HG02884 (cell line): ENCODE measurements around the gene GPC2.
"Not testable (repeated sequence)": the region's sequence is repeated elsewhere in the genome, so short reads cannot be mapped to it uniquely, and the experiment has no call there.

Source experiments
- ATAC-seq: cut with Tn5 transposase; IDR thresholded peaks from one replicate; pipeline ENCODE4 v1.9.1; 2021; ENCODE audit warnings: mild to moderate bottlenecking, moderate library complexity; ENCODE audit not compliant: unreplicated experiment

The GPC2 gene

DNA sequence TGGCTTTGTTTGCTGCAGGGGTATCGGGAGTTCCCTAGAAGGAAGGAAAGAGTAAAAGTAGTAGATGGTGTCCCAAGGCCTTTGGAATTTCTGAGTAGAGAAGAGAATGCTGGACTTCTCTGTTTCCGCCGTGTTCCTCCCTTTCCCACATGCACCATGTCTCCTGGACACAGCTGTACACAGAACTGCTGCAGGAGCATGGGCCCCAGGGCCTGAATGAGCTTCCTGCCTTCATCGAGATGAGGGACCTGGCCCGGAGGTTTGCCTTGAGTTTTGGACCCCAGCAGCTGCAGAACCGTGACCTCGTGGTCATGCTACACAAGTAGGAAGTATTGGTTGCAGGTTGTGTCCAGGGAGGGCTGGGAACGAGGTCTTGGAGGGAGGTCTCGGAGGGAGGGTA lies 27.3 kb upstream of the GPC2 start:
- ATAC-seq: no peak

DNA sequence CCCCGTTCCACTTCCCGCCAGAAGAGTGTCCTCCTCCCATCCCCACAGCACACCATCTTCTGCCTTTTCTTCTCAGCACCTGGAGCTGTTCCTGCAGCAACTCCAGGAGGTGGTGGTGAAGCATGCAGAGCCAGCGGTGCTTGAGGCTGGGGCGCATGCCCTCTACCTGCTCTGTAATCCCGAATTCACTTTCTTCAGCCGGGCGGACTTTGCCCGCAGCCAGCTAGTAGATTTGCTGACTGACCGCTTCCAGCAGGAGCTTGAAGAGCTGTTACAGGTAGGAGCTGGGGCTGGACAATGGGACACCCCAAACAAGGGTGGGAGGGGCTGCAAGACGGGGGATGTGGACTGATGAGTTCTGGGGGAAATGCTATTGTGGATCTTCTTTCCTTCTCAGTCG lies 23.5 kb upstream of the GPC2 start:
- ATAC-seq: no peak

DNA sequence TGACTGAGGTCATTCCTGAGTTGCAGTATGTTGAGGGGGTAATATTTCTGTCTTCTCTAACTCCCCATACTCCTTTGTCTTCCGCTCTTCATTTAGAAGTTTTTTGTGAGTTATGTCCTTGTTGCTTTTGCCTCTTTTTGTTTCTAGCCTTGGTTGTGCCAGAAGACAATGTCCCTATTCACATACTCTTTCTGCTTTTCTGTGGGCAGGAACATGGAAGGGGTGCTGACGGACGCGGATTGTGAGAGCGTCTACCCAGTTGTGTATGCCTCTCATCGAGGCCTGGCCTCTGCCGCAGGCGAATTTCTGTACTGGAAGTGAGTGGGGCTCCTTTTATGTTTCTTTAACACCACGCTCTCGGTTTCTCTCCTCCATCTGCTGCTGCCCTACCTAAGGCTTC lies 21.1 kb upstream of the GPC2 start:
- no peak for ATAC-seq

DNA sequence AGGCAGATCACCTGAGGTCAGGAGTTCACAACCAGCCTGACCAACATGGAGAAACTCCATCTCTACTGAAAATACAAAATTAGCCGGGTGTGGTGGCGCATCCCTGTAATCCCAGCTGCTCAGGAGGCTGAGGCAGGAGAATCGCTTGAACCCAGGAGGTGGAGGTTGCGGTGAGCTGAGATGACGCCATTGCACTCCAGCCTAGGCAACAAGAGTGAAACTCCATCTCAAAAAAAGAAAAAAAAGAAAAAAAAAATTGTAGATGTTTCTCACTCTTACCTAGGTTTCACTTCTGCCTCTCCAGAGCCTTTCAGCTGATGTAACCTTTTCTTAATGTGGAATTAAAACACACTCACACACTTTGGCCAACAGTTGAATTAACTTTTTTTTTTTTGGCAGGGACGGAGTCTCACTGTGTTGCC lies 18.7 kb upstream of the GPC2 start:
- ATAC-seq: not testable (repeated sequence)

DNA sequence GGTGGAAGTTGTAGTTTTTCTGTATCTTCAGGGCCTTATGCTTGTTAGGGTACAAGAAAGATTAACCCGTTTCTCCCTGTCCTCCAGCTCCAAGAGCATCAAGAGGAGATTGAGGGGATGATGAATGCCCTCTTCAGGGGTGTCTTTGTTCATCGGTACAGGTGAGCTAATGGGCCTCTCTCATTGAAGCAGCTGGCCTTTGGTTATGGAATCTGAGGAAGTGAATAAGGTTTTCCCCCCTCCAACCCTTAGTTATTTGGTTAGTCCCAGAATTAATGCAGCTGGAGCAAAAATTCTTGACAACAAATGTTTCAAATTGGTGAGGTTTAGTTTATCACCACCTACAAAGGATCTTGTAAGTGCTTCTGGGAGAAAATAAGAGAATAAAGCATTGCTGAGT lies 18.0 kb upstream of the GPC2 start:
- ATAC-seq: no peak

DNA sequence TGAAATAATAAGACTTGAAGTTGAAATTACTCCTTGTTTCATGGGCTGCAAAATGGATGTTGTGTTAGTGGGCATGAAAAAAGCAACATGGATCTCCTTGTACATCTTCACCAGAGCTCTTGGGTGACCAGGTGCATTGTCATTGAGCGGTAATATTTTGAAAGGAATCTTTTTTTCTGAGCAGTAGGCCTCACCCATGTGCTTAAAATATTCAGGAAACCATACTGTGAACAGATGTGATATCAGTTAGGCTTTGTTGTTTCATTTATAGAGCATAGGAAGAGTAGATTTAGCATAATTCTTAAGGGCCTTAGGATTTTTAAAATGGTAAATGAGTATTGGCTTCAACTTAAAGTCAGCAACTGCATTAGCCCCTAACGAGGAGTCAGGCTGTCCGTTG lies 15.8 kb upstream of the GPC2 start:
- no peak for ATAC-seq

DNA sequence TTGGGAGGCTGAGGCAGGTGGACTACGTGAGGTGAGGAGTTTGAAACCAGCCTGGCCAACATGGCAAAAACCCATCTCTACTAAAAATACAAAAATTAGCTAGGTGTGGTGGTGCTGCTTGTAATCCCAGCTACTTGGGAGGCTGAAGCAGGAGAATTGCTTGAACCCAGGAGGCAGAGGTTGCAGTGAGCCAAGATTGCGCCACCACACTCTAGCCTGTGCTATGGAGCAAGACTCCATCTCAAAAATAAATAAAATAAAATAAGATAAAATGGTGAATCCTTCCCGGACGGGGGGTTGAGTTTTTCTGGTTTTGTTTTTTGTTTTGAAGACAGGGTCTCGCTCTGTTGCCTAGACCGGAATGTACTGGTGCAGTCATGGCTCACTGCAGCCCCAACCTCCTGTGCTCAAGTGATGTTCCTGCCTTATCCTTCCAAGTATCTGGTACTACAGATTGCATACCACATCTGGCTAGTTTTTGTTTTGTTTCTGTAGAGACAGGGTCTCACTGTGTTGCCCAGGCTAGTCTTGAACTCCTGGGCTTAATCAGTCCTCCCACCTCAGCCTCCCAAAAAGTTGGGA lies 15.2 kb upstream of the GPC2 start:
- ATAC-seq: not testable (repeated sequence)

DNA sequence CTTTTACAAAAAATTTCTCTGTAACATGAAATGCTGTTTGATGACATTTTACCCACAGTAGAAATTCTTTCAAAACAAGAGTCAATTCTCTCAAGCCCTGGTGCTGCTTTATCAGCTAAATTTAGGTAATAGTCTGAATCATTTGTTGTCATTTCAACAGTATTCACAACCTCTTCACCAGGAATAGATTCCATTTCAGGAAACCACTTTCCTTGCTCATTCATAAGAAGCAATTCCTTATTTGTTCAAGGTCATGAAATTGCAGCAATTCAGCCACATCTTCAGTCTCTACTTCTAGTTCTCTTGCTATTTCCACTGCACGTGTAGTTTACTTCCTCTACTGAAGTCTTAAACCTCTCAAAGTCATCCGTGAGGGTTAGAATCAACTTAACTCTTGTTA lies 14.6 kb upstream of the GPC2 start:
- ATAC-seq: no peak

DNA sequence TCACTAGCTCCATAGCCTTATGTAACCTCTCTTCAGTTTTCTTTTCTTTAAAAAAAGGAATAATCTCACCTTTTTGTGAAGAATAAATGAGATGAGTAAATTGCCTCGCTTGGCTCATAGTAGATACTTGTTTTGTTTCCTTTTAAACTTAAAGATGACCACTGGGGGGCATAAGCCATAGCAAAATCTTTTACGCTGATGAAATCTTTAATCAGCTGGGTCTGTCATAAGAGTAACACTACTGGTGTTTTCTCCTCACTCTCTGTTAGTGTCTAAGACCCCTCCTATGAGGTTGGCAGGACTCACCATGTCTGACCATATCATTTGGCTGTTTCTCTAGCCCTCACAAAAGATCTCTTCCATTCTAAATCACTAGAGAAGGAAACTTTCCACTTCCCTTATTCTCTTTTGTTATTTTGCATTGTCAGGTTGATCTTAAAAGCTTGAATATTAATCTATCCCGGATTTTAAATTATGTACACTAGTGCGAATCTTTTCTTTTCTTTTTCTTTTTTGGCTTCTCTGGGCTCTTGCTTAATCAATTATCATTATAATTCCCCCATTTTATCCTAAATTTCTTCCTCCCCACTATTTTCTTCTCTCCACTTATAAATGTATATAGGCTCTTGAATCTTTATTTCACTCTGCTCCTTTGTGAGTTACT lies 13.0 kb upstream of the GPC2 start:
- ATAC-seq: no peak

DNA sequence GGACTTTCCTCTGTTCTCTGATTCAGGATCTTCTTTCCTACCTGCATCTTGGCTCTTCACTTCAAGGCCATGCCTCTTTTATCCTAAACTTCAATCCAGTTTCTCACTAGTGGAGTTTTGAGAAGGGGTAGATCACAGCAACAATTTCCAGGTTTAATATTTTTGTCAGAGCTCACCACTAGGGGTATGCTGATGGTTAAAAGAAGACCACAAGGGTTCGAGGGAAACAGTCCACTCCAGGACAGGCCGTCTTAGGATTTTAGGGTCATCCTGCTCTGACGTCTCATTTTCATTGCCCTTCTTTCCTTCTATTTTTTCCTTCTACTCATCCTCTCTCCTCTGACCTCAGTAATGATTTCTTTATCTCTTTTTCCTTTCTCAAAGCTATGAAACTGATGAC lies 11.9 kb upstream of the GPC2 start:
- ATAC-seq: no peak

DNA sequence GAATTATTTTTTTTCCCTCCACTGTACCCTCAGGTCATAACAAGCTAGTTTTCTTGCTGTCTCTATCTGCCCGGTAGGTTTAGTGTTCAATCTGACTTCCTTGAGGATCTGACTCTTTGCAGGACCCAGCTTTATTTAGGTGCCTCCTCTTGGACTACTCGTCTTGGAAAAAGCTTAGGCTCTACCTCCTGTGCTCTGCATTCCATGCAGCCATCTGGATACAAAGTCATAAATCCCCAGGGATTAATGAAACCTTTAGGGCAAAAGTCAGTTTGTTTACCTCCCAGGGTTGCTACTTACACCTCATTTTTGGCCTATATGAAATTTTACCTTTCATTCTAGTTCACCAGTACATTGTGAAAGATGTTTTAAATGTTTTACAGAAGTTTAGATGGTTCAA lies 8.5 kb upstream of the GPC2 start:
- no peak for ATAC-seq

DNA sequence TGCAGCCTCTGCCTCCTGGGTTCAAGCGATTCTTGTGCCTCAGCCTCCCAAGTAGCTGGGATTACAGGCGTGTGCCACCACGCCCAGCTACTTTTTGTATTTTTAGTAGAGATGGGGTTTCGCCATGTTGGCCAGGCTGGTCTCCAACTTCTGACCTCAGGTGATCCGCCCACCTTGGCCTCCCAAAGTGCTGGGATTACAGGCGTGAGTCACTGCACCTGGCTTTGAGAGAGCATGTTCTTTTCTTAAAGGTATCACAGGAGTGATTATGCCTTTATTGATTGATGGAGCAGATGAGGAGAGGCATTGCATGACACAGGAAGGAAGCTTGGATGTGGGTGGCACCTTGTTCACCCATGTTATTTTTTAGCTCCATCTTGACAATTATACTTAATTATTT lies 5.9 kb upstream of the GPC2 start:
- not testable (repeated sequence) for ATAC-seq

DNA sequence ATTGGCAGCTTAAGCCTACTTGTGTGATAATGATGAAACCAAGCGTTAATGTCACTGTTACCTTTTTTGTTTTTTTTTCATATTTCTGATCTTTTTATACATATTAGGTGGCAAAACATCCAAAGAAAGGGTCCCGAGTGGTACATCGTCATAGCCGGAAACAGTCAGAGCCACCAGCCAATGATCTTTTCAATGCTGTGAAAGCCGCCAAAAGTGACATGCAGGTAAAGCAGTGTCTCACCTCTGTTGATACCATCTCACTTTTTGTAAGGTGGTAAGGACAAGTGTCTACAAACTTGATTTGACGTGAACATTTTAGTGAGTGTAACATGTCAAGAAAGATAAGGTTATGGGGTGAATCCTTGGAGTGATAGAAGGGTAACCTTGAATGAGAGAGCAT lies 5.4 kb upstream of the GPC2 start:
- ATAC-seq: not testable (repeated sequence)

DNA sequence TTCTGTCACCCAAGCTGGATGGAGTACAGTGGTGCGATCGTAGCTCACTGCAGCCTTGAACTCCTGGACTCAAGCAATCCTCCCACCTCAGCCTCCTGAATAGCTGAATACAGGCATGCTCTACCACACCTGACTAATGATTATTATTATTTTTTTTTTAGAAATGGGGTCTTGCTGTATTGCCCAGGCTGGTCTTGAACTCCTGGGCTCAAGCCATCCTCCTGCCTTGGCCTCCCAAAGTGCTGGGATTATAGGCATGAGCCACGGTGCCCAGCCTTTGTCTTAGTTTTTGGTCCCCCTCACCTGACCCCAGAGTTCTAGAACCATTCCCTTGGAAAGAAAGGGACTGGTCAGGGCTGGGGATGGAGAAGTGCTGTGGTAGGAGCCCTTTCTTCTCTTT lies 2.9 kb upstream of the GPC2 start:
- ATAC-seq: not testable (repeated sequence)

DNA sequence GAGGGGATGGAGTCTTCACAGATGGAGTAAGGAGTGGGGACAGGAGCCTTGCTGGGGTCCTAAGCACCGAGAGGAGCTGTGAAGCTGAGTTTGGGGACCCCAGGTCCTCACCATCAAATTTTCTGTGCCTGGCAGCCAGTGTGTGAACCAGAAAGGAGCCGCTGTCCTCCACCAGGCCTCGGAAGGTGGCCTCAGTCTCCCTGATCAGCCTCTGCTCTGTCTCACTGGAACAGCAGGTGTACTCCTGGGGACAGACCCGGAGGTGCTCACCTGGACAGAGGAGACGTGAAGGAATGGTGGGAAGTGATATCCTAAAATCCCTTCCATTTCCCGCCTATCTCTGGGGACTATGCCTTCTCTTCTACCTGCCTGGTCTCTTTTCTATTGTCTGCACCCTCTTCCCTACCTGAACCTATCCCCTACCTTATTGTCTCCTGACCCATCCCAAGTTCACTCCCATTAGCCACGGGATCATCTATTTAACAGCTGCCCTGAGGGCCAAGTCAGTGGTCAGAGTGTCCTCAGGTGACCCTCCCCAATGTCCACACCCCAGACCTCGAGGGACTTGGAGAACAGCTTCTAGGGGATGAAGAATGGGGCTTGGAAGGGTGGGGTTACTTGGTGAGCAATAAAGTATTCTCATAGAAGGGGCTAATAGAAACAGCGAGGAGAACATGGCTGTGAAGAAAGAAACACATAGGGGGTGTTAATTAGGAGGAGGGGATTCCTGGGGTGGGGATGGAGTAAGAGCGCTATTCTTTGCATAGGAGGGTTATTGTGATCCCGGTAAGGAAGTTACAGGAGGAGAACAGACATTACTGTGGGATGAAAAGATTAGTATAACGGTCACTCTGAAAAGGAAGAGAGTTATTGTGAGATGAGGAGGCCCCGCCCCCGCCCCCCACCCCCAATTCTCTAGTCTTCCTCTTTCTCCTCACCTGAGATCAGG lies 811 bp downstream of the GPC2 start:
- ATAC-seq: no peak

DNA sequence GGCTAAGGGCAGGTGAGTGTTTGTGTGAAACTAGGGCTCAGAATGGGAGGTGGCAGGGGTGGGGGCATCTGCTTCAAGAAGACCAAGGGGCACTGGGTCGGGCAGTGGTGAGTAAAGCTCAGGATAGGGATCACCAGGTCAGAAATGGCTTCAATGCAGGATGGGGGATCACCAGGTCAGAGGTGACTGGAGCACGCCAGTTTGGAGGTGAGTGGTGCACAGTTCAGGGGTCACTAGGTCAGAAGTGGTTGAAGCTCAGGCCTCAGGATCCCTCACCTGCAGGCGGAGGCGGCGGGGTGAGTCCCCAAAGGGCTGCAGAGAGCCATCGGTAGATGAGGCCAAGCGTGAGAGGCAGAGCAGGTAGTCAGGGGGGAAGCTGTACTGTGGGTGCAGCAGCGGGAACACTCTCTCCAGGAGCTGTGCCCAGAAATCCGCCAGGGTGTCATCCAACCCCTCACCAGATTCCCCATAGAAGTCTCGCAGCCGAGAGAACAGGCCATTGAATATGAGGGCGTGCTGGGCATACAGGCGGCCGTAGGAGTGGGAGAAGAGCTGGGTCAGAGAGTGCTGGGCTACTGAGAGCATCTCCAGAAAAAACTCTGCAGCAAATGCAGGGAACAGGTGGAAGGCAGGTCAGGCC lies 1.8 kb downstream of the GPC2 start:
- no peak for ATAC-seq

DNA sequence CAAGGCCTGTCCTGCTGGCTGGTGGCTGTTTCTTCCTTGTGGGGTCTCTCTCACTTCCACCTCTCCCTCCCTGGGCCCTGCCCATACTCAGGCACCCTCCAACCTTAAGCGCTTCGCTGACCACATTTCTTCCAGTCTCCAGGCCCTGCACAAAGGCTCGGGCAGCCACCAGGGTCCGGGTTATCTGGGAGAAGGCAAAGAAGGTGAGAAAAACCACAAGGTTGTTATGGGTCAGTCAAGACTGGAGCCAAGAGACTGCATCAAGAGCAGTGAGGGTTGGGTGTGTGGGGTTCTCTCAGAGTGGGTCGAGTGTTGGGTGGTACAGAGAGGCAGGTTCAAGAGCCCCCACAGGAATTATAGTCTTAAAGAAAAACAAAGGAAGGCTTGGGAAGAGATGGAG lies 2.6 kb downstream of the GPC2 start:
- ATAC-seq: no peak

DNA sequence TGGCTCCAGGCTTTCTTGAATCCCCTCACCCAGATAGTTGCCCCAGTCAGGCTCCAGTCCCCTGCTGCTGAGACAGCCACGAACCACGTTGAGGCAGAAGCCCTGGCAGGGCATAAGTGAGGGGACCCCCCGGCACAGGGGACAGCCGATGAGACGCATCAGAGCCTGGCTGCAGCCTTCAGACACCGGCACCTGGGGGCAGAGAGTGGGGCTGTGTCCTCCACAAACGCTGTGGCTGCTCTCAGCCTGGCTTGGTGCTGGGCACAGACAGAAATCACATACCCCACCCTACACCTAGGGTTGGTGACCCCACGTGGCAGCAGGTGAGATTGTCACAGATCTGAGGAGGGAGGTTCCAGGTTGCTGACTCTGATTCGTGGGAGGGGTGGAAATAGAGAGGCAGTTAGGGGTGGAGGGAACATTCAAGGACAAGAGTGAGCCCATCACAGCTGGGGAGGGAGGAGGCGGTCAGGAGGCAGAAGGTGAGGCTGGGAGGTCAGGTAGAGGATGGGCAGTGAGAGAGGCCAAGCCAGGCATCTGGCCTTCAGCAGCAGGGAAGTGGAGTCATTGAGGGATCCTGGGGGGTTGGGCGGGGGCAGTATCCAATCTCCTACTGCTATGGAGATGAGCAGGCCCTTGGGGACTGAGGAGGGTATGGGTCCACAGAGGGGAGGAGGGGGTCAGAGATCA lies 3.2 kb downstream of the GPC2 start:
- no peak for ATAC-seq

DNA sequence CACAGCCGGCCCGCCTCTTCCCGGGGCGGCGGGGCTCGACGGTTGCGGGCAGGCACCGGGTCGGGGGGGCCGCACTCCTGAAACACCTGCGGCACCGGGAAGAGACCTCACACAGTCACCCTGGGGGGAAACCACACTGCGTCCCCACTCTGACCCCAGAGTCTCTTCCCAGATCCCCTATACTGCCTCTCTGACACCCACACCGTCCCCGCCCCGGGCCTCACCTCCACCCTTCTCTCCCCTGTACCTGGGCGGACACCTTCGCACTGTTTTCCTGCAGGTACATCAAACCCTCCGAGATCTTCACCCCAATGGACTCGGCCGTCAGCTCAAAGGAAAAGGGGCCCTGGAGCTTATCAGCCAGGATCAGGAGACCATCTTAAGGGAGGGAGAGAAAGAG lies 5.3 kb downstream of the GPC2 start:
- no peak for ATAC-seq

DNA sequence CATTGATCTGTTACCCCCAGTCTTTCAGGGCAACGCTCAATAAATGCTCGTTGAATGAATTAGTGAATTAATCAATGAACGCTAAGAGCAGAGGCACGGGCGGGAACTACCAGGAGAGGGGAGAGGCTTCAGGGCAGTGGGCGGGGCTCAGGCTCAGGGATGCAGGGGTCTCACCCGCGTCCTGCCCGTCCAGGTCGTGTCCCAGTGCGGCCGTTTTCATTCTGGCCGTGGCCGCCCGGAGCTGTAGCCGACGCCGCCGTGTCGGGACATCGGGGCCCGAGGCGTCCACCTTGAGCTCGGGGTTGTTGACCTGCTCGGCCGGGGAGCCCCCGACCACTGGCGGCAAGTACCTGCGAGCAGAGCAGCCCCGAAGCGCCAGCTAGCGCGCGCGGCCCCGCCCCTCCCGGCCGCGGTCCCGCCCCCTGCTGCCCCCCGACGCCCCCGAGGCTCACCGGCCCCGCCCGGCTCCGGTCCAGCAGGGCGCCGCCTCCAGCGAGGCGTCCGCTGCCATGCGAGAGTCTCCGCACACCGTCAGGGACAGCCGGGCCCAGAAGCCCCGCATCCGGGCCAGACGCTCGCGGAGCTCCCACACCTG lies 6.0 kb downstream of the GPC2 start:
- no peak for ATAC-seq
